ENCODE results near the gene CPO. TPM values are rescaled to one million over a fixed set of nuclear protein-coding genes. Genes with fewer than 3 reads are reported as not detected.
A peak's percentile ranks its signal among the peaks of the same experiment; 100 is the strongest.

The CPO gene
- total RNA-seq, 4 donors from 2014 or later, result 0.26 to 1.1 (median 0.48) TPM

GRCh38 chr2:206974551-206974950 is 35.2 kb downstream of the CPO start:
- H3K27me3 ChIP-seq, result no peaks in the 10 kb centered on the region
- no peak overlapping the region for H3K4me3 ChIP-seq
- TF ChIP-seq POLR2A (IDR thresholded peaks at IDR 0.05), result no peak
- TF ChIP-seq CTCF (IDR thresholded peaks at IDR 0.05 in 4 of 5, conservative IDR thresholded peaks at IDR 0.05 in 1 of 5), result no peak
- no peak overlapping the region for H3K27ac ChIP-seq
- intact Hi-C loops (cut with DNase I; ENCODE audit: low total_unique reads), result no loop called here
- ATAC-seq, result no peak
- in situ Hi-C loops (cut with MboI; ENCODE audit: low sequenced_read_pairs in 4 of 4), result no loop called here
- H3K9me3 ChIP-seq, result no peaks in the 10 kb centered on the region
- no peaks in the 10 kb centered on the region for H3K36me3 ChIP-seq
- H3K4me1 ChIP-seq, result no peaks in the 10 kb centered on the region
- DNase-seq, result no peak

- H3K4me1 ChIP-seq, result peaks cover 0 to 8% of the 10 kb centered on the region in 2 donors
- H3K9me3 ChIP-seq, result no peaks in the 10 kb centered on the region
- DNase-seq, result no peak
- TF ChIP-seq CTCF (IDR thresholded peaks at IDR 0.05 in 4 of 5, conservative IDR thresholded peaks at IDR 0.05 in 1 of 5) (no peak), POLR2A (IDR thresholded peaks at IDR 0.05) (no peak)
- peak in 1 of 2 donors; percentile 33 for ATAC-seq
- intact Hi-C loops (cut with DNase I; ENCODE audit: low total_unique reads), result no loop called here
- H3K27me3 ChIP-seq, result no peaks in the 10 kb centered on the region
- H3K4me3 ChIP-seq, result no peak overlapping the region
- in situ Hi-C loops (cut with MboI; ENCODE audit: low sequenced_read_pairs in 4 of 4), result no loop called here
- no peak overlapping the region for H3K27ac ChIP-seq
- no peaks in the 10 kb centered on the region for H3K36me3 ChIP-seq
These were observed 39.4 kb downstream of the CPO start for GRCh38 chr2:206978746-206979145.

- DNase-seq (no peak), ATAC-seq (no peak)
- intact Hi-C loops (cut with DNase I; ENCODE audit: low total_unique reads), result no loop called here
- no peaks in the 10 kb centered on the region for H3K36me3 ChIP-seq
- no peaks in the 10 kb centered on the region for H3K9me3 ChIP-seq
- no peaks in the 10 kb centered on the region for H3K27me3 ChIP-seq
- no peak overlapping the region for H3K4me3 ChIP-seq
- in situ Hi-C loops (cut with MboI; ENCODE audit: low sequenced_read_pairs in 4 of 4), result no loop called here
- H3K27ac ChIP-seq, result no peak overlapping the region
- H3K4me1 ChIP-seq, result peaks cover 0 to 8% of the 10 kb centered on the region in 2 donors
- TF ChIP-seq CTCF (IDR thresholded peaks at IDR 0.05 in 4 of 5, conservative IDR thresholded peaks at IDR 0.05 in 1 of 5) (no peak), POLR2A (IDR thresholded peaks at IDR 0.05) (no peak)
These were observed 40.0 kb downstream of the CPO start for GRCh38 chr2:206979365-206979764.

GRCh38 chr2:206979922-206980321 is 40.6 kb downstream of the CPO start:
- in situ Hi-C loops (cut with MboI; ENCODE audit: low sequenced_read_pairs in 4 of 4), result loop anchor here (5.0 to 10.0 kb wide), 3 partner anchors 492 to 497 kb away; no protein-coding TSS in a partner anchor
- intact Hi-C loops (cut with DNase I; ENCODE audit: low total_unique reads), result loop anchor here (10.0 kb wide), 2 partner anchors 175 to 185 kb away; partner anchors contain the start of gene KLF7
- ATAC-seq (no peak), DNase-seq (no peak)
- Histone ChIP-seq H3K4me1 (peaks cover 0 to 8% of the 10 kb centered on the region in 2 donors), H3K27me3 (no peaks in the 10 kb centered on the region), H3K27ac (no peak overlapping the region), H3K36me3 (no peaks in the 10 kb centered on the region), H3K9me3 (no peaks in the 10 kb centered on the region), H3K4me3 (no peak overlapping the region)
- no peak for TF ChIP-seq POLR2A (IDR thresholded peaks at IDR 0.05)
- no peak for TF ChIP-seq CTCF (IDR thresholded peaks at IDR 0.05 in 4 of 5, conservative IDR thresholded peaks at IDR 0.05 in 1 of 5)

GRCh38 chr2:206980413-206980812 is 41.1 kb downstream of the CPO start:
- DNase-seq (no peak), ATAC-seq (no peak)
- Histone ChIP-seq H3K4me3 (no peak overlapping the region), H3K27me3 (no peaks in the 10 kb centered on the region), H3K9me3 (no peaks in the 10 kb centered on the region), H3K4me1 (peaks cover 0 to 8% of the 10 kb centered on the region in 2 donors), H3K36me3 (no peaks in the 10 kb centered on the region), H3K27ac (no peak overlapping the region)
- TF ChIP-seq POLR2A (IDR thresholded peaks at IDR 0.05) (no peak), CTCF (IDR thresholded peaks at IDR 0.05 in 4 of 5, conservative IDR thresholded peaks at IDR 0.05 in 1 of 5) (no peak)
- in situ Hi-C loops (cut with MboI; ENCODE audit: low sequenced_read_pairs in 4 of 4), result loop anchor here (5.0 to 10.0 kb wide), 3 partner anchors 492 to 497 kb away; no protein-coding TSS in a partner anchor
- intact Hi-C loops (cut with DNase I; ENCODE audit: low total_unique reads), result loop anchor here (10.0 kb wide), 2 partner anchors 176 to 184 kb away; partner anchors contain the start of gene KLF7
